DOHH2 (cell line): ENCODE measurements around the gene GTSF1L.

Source experiments
- H3F3A ChIP-seq: fragments of 200-600 bp; sonication (generic), shearing (Covaris generic); 2 replicates; pipeline ENCODE4 v1.6.0; 2016; ENCODE audit warnings: antibody characterized with exemption, mild to moderate bottlenecking; ENCODE audit not compliant: control insufficient read depth, insufficient read depth
- H3K27ac ChIP-seq: fragments of 200-600 bp; sonication (generic); 2 replicates; pipeline ENCODE4 v1.5.1; 2014; ENCODE audit warnings: low read depth, mild to moderate bottlenecking, low read length, moderate library complexity
- H3K27me3 ChIP-seq: fragments of 200-600 bp; sonication (generic); 2 replicates; pipeline ENCODE4 v1.6.1; 2014; ENCODE audit warnings: mild to moderate bottlenecking, low read length, mixed read lengths; ENCODE audit not compliant: control insufficient read depth
- H3K36me3 ChIP-seq: fragments of 200-600 bp; sonication (generic); 2 replicates; pipeline ENCODE4 v1.6.1; 2014; ENCODE audit warnings: mild to moderate bottlenecking, low read length, moderate library complexity, mixed read lengths; ENCODE audit not compliant: control insufficient read depth
- H3K4me1 ChIP-seq: fragments of 200-600 bp; sonication (generic); 2 replicates; pipeline ENCODE4 v1.6.1; 2014; ENCODE audit warnings: mild to moderate bottlenecking, low read length, mixed read lengths; ENCODE audit not compliant: control insufficient read depth
- H3K4me2 ChIP-seq: fragments of 200-600 bp; sonication (generic); 2 replicates; pipeline ENCODE4 v1.6.0; 2014; ENCODE audit warnings: mild to moderate bottlenecking, low read length, moderate library complexity
- H3K4me3 ChIP-seq: fragments of 200-600 bp; sonication (generic); 2 replicates; pipeline ENCODE4 v1.5.1; 2014; ENCODE audit warnings: mild to moderate bottlenecking, low read length, mixed read lengths
- H3K79me2 ChIP-seq: fragments of 200-600 bp; sonication (generic); 2 replicates; pipeline ENCODE4 v1.6.1; 2014; ENCODE audit warnings: mild to moderate bottlenecking, low read length, mixed read lengths; ENCODE audit not compliant: control insufficient read depth
- H3K9me2 ChIP-seq: fragments of 200-600 bp; sonication (generic); replicated peaks from 2 replicates; pipeline ENCODE4 v1.6.1; 2014; ENCODE audit warnings: mild to moderate bottlenecking, low read length, mixed read lengths; ENCODE audit not compliant: control insufficient read depth
- H3K9me3 ChIP-seq: fragments of 200-600 bp; sonication (generic); 2 replicates; pipeline ENCODE4 v1.6.1; 2014; ENCODE audit warnings: antibody characterized with exemption, low read length, mixed read lengths; ENCODE audit not compliant: control insufficient read depth, insufficient read depth
- H4K20me1 ChIP-seq: fragments of 200-600 bp; sonication (generic); 2 replicates; pipeline ENCODE4 v1.6.0; 2014; ENCODE audit warnings: low read depth, mild to moderate bottlenecking, antibody characterized with exemption, low read length, moderate library complexity; ENCODE audit not compliant: control insufficient read depth, insufficient read depth
- EZH2phosphoT487 ChIP-seq: fragments of 200-600 bp; sonication (generic); IDR thresholded peaks from 2 replicates; pipeline ENCODE4 v1.6.1; 2017; ENCODE audit warnings: borderline replicate concordance, mild to moderate bottlenecking, antibody characterized with exemption, low read length, moderate library complexity, mixed read lengths
- TF ChIP-seq, protein P1 (sequence below): fragments of 200-600 bp; sonication (generic); IDR thresholded peaks from one replicate; pipeline ENCODE4 v1.5.1; 2014; ENCODE audit warnings: antibody characterized with exemption, mild to moderate bottlenecking, low read depth, low read length; ENCODE audit not compliant: poor library complexity, severe bottlenecking

The GTSF1L gene

GRCh38 chr20:43680981-43681380 is 45.8 kb downstream of the GTSF1L start:
- H3K27me3 ChIP-seq = no peaks in the 10 kb centered on the region
- peaks cover 20% of the 10 kb centered on the region for H4K20me1 ChIP-seq
- peaks cover 76% of the 10 kb centered on the region for H3K79me2 ChIP-seq
- peak overlapping the region; percentile 83 for H3K4me2 ChIP-seq
- H3K36me3 ChIP-seq = peaks cover 81% of the 10 kb centered on the region
- peaks cover 38% of the 10 kb centered on the region for H3F3A ChIP-seq
- no peaks in the 10 kb centered on the region for H3K9me2 ChIP-seq
- no peak for TF ChIP-seq EZH2phosphoT487
- TF ChIP-seq, protein P1, sequence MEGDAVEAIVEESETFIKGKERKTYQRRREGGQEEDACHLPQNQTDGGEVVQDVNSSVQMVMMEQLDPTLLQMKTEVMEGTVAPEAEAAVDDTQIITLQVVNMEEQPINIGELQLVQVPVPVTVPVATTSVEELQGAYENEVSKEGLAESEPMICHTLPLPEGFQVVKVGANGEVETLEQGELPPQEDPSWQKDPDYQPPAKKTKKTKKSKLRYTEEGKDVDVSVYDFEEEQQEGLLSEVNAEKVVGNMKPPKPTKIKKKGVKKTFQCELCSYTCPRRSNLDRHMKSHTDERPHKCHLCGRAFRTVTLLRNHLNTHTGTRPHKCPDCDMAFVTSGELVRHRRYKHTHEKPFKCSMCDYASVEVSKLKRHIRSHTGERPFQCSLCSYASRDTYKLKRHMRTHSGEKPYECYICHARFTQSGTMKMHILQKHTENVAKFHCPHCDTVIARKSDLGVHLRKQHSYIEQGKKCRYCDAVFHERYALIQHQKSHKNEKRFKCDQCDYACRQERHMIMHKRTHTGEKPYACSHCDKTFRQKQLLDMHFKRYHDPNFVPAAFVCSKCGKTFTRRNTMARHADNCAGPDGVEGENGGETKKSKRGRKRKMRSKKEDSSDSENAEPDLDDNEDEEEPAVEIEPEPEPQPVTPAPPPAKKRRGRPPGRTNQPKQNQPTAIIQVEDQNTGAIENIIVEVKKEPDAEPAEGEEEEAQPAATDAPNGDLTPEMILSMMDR = no peak
- no peaks in the 10 kb centered on the region for H3K9me3 ChIP-seq
- peak overlapping the region; percentile 95 for H3K27ac ChIP-seq
- H3K4me1 ChIP-seq = peaks cover 67% of the 10 kb centered on the region
- H3K4me3 ChIP-seq = peak overlapping the region; percentile 67

GRCh38 chr20:43676368-43676767 is 50.4 kb downstream of the GTSF1L start:
- H3F3A ChIP-seq = peaks cover 30% of the 10 kb centered on the region
- H3K79me2 ChIP-seq = peaks cover 94% of the 10 kb centered on the region
- TF ChIP-seq EZH2phosphoT487 = no peak
- TF ChIP-seq, protein P1 = no peak
- H3K9me2 ChIP-seq = no peaks in the 10 kb centered on the region
- no peak overlapping the region for H3K4me3 ChIP-seq
- peak overlapping the region; percentile 11; the same call in 1 of the 2 replicates for H3K4me2 ChIP-seq
- no peaks in the 10 kb centered on the region for H3K27me3 ChIP-seq
- peaks cover 83% of the 10 kb centered on the region for H3K36me3 ChIP-seq
- H3K9me3 ChIP-seq = no peaks in the 10 kb centered on the region
- peaks cover 13% of the 10 kb centered on the region; the same call in 1 of the 2 replicates for H4K20me1 ChIP-seq
- no peak overlapping the region for H3K27ac ChIP-seq
- peaks cover 63% of the 10 kb centered on the region for H3K4me1 ChIP-seq
